Central memory CD8-positive, alpha-beta T cell (primary cell): ENCODE data around the gene ATL3.
"Not testable (repeated sequence)": the region's sequence is repeated elsewhere in the genome, so short reads cannot be mapped to it uniquely, and the experiment has no call there.

Experiments
- ATAC-seq: fragments of 150-1000 bp; cut with Tn5 transposase; replicated peaks from 2 replicates; pipeline ENCODE4 v1.10.0; 2022; ENCODE audit warnings: mild to moderate bottlenecking, moderate FRiP score, moderate number of reproducible peaks; ENCODE audit not compliant: poor library complexity, severe bottlenecking; ENCODE audit errors: extremely low read depth
- DNase-seq, 2 donors: peaks; one replicate each; pipeline ENCODE4 v3.0.0; 2021; ENCODE audit warnings: low spot score in 2 of 2
- H3K27ac Mint-ChIP-seq: one replicate; pipeline ENCODE4 v1.8.0; 2022; ENCODE audit warnings: low read depth, mild to moderate bottlenecking, moderate library complexity, mixed read lengths
- H3K27me3 Mint-ChIP-seq: one replicate; pipeline ENCODE4 v1.8.0; 2022; ENCODE audit warnings: mixed read lengths
- H3K36me3 Mint-ChIP-seq: one replicate; pipeline ENCODE4 v1.8.0; 2022; ENCODE audit warnings: mild to moderate bottlenecking, moderate library complexity, mixed read lengths; ENCODE audit not compliant: insufficient read depth
- H3K4me1 Mint-ChIP-seq: one replicate; pipeline ENCODE4 v1.8.0; 2022; ENCODE audit warnings: mixed read lengths
- H3K4me3 Mint-ChIP-seq: one replicate; pipeline ENCODE4 v1.8.0; 2022; ENCODE audit warnings: mild to moderate bottlenecking, moderate library complexity, mixed read lengths
- H3K9me3 Mint-ChIP-seq: one replicate; pipeline ENCODE4 v1.8.0; 2022; ENCODE audit warnings: mixed read lengths

The ATL3 gene

GRCh38 chr11:63610604-63611394 is 60.4 kb downstream of the ATL3 start:
- H3K9me3 Mint-ChIP-seq: no peaks in the 10 kb centered on the region
- peaks cover 7% of the 10 kb centered on the region for H3K36me3 Mint-ChIP-seq
- no peaks in the 10 kb centered on the region for H3K27me3 Mint-ChIP-seq
- peak overlapping the region; percentile 83 for H3K27ac Mint-ChIP-seq
- DNase-seq (no peak), ATAC-seq (no peak)
- no peak overlapping the region for H3K4me3 Mint-ChIP-seq
- H3K4me1 Mint-ChIP-seq: peaks cover 44% of the 10 kb centered on the region

- Mint-ChIP-seq H3K27ac (peak overlapping the region; percentile 83), H3K4me1 (peaks cover 44% of the 10 kb centered on the region), H3K9me3 (no peaks in the 10 kb centered on the region), H3K27me3 (no peaks in the 10 kb centered on the region), H3K4me3 (no peak overlapping the region), H3K36me3 (peaks cover 7% of the 10 kb centered on the region)
- ATAC-seq (no peak), DNase-seq (no peak)
These were observed 61.1 kb downstream of the ATL3 start for GRCh38 chr11:63609971-63610580.

GRCh38 chr11:63609536-63609935 is 61.6 kb downstream of the ATL3 start:
- ATAC-seq: no peak
- H3K4me3 Mint-ChIP-seq: no peak overlapping the region
- H3K4me1 Mint-ChIP-seq: peaks cover 44% of the 10 kb centered on the region
- peak overlapping the region; percentile 83 for H3K27ac Mint-ChIP-seq
- no peak for DNase-seq
- no peaks in the 10 kb centered on the region for H3K9me3 Mint-ChIP-seq
- H3K27me3 Mint-ChIP-seq: no peaks in the 10 kb centered on the region
- peaks cover 7% of the 10 kb centered on the region for H3K36me3 Mint-ChIP-seq

- DNase-seq (no peak), ATAC-seq (no peak)
- Mint-ChIP-seq H3K27me3 (no peaks in the 10 kb centered on the region), H3K9me3 (no peaks in the 10 kb centered on the region), H3K36me3 (peaks cover 3% of the 10 kb centered on the region), H3K27ac (peak overlapping the region; percentile 83), H3K4me3 (no peak overlapping the region), H3K4me1 (peaks cover 39% of the 10 kb centered on the region)
These were observed 62.5 kb downstream of the ATL3 start for GRCh38 chr11:63608353-63609345.

DNA sequence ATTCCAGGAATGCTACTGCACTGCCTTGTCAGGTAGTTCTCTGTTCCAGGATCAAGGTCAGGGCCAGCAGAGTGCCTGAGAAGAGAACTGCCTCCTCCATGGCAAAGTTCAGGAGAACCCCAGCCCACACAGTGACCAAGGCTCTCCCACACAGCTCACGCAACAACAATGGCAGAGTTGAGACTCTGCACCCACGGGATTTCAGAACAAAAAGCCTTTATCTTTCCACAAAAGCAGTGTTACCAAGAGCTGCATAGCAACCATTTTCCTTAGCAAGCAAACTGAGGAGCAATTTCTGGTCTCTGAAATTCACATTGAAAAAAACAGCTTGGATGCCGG is 68.0 kb downstream of the ATL3 start:
- H3K36me3 Mint-ChIP-seq: no peaks in the 10 kb centered on the region
- no peak for DNase-seq
- no peak overlapping the region for H3K27ac Mint-ChIP-seq
- H3K4me3 Mint-ChIP-seq: no peak overlapping the region
- no peaks in the 10 kb centered on the region for H3K27me3 Mint-ChIP-seq
- H3K9me3 Mint-ChIP-seq: no peaks in the 10 kb centered on the region
- peaks cover 9% of the 10 kb centered on the region for H3K4me1 Mint-ChIP-seq
- no peak for ATAC-seq

GRCh38 chr11:63602290-63603179 is 68.6 kb downstream of the ATL3 start:
- H3K27me3 Mint-ChIP-seq, DNase-seq, H3K4me1 Mint-ChIP-seq, H3K9me3 Mint-ChIP-seq, H3K4me3 Mint-ChIP-seq, H3K36me3 Mint-ChIP-seq, ATAC-seq: not testable (repeated sequence)
- H3K27ac Mint-ChIP-seq: peak overlapping the region; percentile 71

DNA sequence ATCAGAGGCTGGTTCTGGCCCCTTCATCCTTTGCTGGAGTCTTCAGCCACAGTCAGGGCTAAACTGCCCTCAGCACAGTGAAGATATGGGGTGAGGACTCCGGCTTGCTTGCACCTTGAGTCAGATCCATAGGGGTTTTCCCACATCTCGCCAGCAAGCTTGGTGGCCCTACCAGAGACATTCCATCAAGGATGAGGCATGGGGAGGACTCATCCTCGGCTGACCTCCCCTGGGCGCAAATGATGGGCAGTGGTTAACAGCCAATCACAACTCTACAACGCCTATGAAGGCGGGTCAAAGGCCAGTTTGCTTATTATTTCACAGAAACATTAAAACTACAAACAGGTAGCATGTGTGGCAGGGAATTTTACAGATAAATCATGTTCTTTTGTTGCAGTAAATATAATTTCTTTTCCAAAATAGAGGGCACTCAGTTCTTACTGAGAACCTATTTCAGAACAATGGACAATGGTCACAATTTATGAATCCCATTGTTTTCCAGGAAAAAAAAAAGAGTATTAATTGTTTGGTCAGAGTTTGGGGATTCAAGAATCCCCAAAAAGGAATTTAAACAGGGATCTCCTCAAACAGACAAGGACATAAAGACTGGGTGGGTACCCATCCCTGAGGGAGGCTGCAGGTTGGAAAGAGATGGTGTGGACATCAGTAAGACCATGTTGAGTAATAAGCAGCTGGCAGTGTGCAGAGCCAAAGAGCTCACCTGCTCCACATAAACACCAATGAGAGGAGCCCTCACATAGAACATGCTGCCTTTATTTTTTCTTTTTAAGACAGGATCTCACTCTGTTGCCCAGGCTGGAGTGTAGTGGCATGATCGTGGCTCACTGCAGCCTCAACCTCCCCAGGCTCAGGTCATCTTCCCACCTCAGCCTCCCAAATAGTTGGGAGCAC is 71.7 kb downstream of the ATL3 start:
- Mint-ChIP-seq H3K4me3 (no peak overlapping the region), H3K9me3 (no peaks in the 10 kb centered on the region), H3K36me3 (peaks cover 14% of the 10 kb centered on the region), H3K4me1 (no peaks in the 10 kb centered on the region), H3K27ac (no peak overlapping the region), H3K27me3 (no peaks in the 10 kb centered on the region)
- DNase-seq: no peak
- ATAC-seq: no peak

- ATAC-seq: no peak
- DNase-seq: no peak
These were observed 72.6 kb downstream of the ATL3 start for GRCh38 chr11:63598556-63598955.

DNA sequence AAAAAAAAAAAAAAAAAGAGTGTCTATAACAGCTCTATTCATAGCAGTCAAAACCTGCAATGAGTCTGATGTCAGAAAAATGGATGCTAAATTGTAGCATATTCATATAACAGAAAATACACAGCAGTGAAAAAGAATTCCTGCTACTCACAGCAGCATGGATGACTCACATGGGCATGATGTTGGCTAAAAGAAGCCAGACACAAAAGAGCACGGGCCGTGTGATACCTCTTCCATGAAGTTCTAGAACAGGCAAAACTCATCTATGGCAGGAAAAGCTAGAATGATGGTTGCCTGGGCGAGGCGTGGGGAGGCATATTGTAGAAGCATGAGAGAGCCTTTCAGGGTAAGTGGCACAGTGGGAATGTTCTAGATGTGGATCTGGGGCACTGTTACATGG is 75.9 kb downstream of the ATL3 start:
- Mint-ChIP-seq H3K4me3 (no peak overlapping the region), H3K9me3 (no peaks in the 10 kb centered on the region), H3K36me3 (peaks cover 25% of the 10 kb centered on the region), H3K4me1 (peaks cover 14% of the 10 kb centered on the region), H3K27ac (no peak overlapping the region), H3K27me3 (no peaks in the 10 kb centered on the region)
- no peak for ATAC-seq
- DNase-seq: no peak

More at GRCh38 chr11:63598556-63598955, 72.6 kb downstream of the ATL3 start:
- H3K4me3 Mint-ChIP-seq: no peak overlapping the region
- H3K36me3 Mint-ChIP-seq: peaks cover 19% of the 10 kb centered on the region
- peaks cover 6% of the 10 kb centered on the region for H3K4me1 Mint-ChIP-seq
- no peak overlapping the region for H3K27ac Mint-ChIP-seq
- H3K9me3 Mint-ChIP-seq: no peaks in the 10 kb centered on the region
- H3K27me3 Mint-ChIP-seq: no peaks in the 10 kb centered on the region

GRCh38 chr11:63592975-63593395 is 78.2 kb downstream of the ATL3 start:
- Mint-ChIP-seq H3K4me1 (peaks cover 19% of the 10 kb centered on the region), H3K4me3 (no peak overlapping the region)
- no peak for ATAC-seq

More at GRCh38 chr11:63592975-63593395, 78.2 kb downstream of the ATL3 start:
- Mint-ChIP-seq H3K27ac (no peak overlapping the region), H3K36me3 (peaks cover 30% of the 10 kb centered on the region), H3K27me3 (no peaks in the 10 kb centered on the region), H3K9me3 (no peaks in the 10 kb centered on the region)
- DNase-seq: no peak
